Measurements from ENCODE around the gene MTR.

DNA sequence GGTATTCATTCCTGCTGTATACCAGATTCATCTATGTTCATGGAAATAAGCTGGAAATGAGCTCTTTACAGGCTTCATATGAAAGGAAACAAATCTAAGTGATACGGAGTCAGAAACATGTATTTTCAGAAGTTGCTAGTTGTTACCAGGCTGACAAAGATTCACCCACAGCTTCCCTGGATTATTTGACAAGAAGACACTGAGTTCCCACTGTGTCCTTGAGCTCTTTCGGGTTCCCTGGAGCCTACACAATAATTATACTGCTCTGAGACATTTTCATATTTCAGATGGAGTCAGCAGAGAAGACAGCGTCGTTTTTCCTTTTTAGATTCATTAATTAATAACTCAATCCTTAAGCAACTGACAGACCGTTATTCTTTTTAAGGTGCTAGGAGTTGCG, 29.3 kb upstream of the MTR start:
- no peak for TF ChIP-seq BHLHE40 (IDR thresholded peaks at IDR 0.05; ENCODE audit: borderline replicate concordance)
- no peak for TF ChIP-seq SP1 (IDR thresholded peaks at IDR 0.05)
- TF ChIP-seq, protein P1, sequence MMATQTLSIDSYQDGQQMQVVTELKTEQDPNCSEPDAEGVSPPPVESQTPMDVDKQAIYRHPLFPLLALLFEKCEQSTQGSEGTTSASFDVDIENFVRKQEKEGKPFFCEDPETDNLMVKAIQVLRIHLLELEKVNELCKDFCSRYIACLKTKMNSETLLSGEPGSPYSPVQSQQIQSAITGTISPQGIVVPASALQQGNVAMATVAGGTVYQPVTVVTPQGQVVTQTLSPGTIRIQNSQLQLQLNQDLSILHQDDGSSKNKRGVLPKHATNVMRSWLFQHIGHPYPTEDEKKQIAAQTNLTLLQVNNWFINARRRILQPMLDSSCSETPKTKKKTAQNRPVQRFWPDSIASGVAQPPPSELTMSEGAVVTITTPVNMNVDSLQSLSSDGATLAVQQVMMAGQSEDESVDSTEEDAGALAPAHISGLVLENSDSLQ (IDR thresholded peaks at IDR 0.05): no peak
- TF ChIP-seq SUZ12 (IDR thresholded peaks at IDR 0.05): no peak
- no peak for TF ChIP-seq ELF4 (IDR thresholded peaks at IDR 0.05)
- no peak for TF ChIP-seq ARNT (IDR thresholded peaks at IDR 0.05)
- no peak for TF ChIP-seq FOXK2 (IDR thresholded peaks at IDR 0.05)
- TF ChIP-seq LEF1 (IDR thresholded peaks at IDR 0.05; ENCODE audit: borderline replicate concordance): no peak
